GM21576 (cell line): Measurements from ENCODE around the gene MSL2.
"Not testable (repeated sequence)": the region's sequence is repeated elsewhere in the genome, so short reads cannot be mapped to it uniquely, and the experiment has no call there.

ENCODE experiments used
- ATAC-seq: cut with Tn5 transposase; IDR thresholded peaks from one replicate; pipeline ENCODE4 v1.9.1; 2021; ENCODE audit warnings: mild to moderate bottlenecking, moderate library complexity; ENCODE audit not compliant: unreplicated experiment

MSL2 gene, protein sequence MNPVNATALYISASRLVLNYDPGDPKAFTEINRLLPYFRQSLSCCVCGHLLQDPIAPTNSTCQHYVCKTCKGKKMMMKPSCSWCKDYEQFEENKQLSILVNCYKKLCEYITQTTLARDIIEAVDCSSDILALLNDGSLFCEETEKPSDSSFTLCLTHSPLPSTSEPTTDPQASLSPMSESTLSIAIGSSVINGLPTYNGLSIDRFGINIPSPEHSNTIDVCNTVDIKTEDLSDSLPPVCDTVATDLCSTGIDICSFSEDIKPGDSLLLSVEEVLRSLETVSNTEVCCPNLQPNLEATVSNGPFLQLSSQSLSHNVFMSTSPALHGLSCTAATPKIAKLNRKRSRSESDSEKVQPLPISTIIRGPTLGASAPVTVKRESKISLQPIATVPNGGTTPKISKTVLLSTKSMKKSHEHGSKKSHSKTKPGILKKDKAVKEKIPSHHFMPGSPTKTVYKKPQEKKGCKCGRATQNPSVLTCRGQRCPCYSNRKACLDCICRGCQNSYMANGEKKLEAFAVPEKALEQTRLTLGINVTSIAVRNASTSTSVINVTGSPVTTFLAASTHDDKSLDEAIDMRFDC

GRCh38 chr3:136196064-136196400, at the start of gene MSL2:
TSS of gene MSL2 (minus strand) at chr3:136196335. CDS start at chr3:136195113, 1,222 bp downstream.
- no peak for ATAC-seq

- ATAC-seq = no peak
Measured at GRCh38 chr3:136245691-136246090, 49.6 kb upstream of the MSL2 start.

GRCh38 chr3:136239094-136239493, 43.0 kb upstream of the MSL2 start:
- ATAC-seq = no peak

- ATAC-seq = no peak
Measured at GRCh38 chr3:136237961-136238649, 42.0 kb upstream of the MSL2 start.

DNA sequence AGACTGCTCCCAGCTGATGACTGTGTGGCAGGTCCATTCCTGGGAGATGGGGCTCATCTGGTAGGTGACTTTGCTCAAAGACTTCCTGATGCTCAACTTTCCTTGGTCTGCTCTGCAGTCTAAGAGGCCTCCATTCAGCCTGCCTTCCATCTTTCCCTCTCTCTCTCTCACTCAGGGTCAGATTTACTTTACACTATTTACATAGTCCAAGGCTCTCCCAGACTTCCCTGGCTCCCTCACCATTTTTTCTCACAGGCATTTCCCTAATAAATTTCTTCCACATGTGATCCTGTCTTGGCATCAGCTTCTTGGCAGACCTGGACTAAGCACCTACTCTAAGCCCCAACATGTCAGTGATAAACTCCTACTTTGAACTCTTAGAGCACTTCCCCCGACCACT, 41.0 kb upstream of the MSL2 start:
- no peak for ATAC-seq

DNA sequence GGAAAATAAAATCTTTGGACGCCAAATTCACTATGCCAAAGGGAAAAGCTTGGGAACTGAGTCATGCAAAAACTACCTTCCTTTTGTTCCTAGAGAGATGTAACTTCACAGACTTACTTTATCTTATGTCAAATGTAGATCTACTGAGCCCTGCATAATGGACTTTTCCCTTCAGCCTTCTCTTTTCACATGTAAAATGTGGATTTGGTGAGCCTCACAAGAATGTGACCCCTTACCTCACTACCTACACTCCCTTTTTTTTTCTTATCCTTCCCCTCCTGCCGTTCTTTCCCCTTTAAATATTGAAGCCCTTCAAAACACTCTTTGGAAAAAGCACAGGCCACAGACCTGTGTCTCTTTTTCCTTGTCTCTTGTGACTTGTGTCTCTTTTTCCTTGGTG, 40.0 kb upstream of the MSL2 start:
- ATAC-seq = no peak

DNA sequence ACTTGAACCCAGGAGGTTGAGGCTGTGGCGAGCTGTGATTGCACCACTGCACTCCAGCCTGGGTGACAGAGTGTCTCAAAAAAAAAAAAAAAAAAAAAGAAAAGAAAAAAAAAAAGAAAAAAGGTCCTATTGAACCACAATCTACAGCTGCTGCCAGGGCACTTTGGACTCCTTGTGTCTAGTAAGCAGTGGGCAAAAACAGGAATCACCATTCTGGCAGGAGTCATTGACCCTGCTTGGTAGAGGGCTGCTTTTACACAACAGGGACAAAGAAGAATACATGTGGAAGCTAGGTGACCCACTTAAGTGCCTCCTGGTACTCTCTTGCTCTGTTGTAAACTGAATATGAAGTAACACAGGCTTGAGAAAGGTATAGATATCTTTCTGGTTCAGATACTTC, 39.4 kb upstream of the MSL2 start:
- ATAC-seq = no peak

- ATAC-seq = no peak
Measured at GRCh38 chr3:136232413-136232812, 36.3 kb upstream of the MSL2 start.

DNA sequence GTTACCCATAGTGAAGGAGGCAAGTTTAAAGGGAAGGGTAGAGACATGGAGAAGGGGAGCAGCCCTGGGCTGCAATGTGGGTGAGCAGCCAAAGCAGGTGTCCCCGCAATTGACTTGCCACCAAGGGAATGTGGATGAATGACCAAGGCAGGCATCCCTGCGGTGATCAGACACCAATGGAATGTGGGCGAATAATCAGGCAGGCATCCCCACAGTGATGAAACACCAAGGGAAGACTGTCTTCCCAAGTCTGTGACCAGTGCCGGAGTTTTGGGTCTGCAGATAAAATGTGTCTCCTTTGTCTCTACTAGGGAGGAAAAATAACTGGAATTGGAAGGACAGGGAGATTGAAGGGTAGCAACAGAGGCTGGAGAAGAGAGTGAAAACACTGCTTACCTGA, 26.6 kb upstream of the MSL2 start:
- not testable (repeated sequence) for ATAC-seq

GRCh38 chr3:136211547-136211946, 15.4 kb upstream of the MSL2 start:
- ATAC-seq = no peak

GRCh38 chr3:136209921-136210320, 13.8 kb upstream of the MSL2 start:
- no peak for ATAC-seq

GRCh38 chr3:136207489-136208115, 11.5 kb upstream of the MSL2 start:
- no peak for ATAC-seq

DNA sequence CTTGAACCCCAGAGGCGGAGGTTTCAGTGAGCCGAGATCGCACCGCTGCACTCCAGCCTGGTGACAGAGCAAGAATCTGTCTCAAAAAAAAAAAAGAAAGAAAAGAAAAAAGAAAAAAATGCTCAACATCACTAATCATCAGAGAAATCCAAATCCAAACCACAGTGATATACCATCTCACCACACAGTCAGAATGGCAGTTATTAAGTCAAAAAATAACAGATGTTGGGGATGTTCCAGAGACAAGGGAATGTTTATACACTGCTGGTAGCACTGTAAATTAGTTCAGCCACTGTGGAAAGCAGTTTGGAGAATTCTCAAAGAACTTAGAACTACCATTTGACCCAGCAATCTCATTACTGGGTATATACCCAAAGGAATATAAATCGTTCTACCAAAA, 3.1 kb upstream of the MSL2 start:
- not testable (repeated sequence) for ATAC-seq

- ATAC-seq = not testable (repeated sequence)
Measured at GRCh38 chr3:136198462-136199078, 2.4 kb upstream of the MSL2 start.

GRCh38 chr3:136197159-136197793, 1.1 kb upstream of the MSL2 start:
- ATAC-seq = no peak

- peak; percentile 71 for ATAC-seq
Measured at GRCh38 chr3:136196401-136197158, 445 bp upstream of the MSL2 start.

GRCh38 chr3:136195258-136196063, 674 bp downstream of the MSL2 start:
- peak; percentile 30 for ATAC-seq

- ATAC-seq = no peak
Measured at GRCh38 chr3:136194409-136195257, 1.5 kb downstream of the MSL2 start.
